ENCODE measurements around the gene HLA-DMB.

HLA-DMB gene

DNA sequence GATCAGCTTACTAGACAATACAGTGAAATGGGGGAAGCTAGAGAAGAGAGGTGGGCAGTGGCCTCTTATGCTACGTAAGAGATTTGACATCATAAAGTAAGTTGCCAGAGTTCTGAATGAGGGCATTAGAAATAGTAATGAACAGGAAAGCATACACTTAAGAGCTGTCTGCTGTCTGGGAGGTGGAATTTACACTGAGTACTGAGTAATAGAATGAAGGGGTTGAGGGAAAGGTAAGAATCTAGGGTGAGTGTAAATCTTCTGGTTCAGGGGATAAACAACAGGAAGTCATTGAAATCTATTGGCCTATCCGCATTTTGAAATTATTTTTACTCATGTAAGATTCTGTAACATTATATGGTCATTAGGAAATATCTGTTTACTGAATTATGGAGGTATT, 35.8 kb downstream of the HLA-DMB start:
- TF ChIP-seq TCF4 (CRISPR knock-in tag; IDR thresholded peaks at IDR 0.05; ENCODE audit: borderline replicate concordance) = no peak
- TF ChIP-seq OSR1 (CRISPR knock-in tag; IDR thresholded peaks at IDR 0.05) = no peak
- TF ChIP-seq, protein P1, sequence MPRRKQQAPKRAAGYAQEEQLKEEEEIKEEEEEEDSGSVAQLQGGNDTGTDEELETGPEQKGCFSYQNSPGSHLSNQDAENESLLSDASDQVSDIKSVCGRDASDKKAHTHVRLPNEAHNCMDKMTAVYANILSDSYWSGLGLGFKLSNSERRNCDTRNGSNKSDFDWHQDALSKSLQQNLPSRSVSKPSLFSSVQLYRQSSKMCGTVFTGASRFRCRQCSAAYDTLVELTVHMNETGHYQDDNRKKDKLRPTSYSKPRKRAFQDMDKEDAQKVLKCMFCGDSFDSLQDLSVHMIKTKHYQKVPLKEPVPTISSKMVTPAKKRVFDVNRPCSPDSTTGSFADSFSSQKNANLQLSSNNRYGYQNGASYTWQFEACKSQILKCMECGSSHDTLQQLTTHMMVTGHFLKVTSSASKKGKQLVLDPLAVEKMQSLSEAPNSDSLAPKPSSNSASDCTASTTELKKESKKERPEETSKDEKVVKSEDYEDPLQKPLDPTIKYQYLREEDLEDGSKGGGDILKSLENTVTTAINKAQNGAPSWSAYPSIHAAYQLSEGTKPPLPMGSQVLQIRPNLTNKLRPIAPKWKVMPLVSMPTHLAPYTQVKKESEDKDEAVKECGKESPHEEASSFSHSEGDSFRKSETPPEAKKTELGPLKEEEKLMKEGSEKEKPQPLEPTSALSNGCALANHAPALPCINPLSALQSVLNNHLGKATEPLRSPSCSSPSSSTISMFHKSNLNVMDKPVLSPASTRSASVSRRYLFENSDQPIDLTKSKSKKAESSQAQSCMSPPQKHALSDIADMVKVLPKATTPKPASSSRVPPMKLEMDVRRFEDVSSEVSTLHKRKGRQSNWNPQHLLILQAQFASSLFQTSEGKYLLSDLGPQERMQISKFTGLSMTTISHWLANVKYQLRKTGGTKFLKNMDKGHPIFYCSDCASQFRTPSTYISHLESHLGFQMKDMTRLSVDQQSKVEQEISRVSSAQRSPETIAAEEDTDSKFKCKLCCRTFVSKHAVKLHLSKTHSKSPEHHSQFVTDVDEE (CRISPR knock-in tag; IDR thresholded peaks at IDR 0.05) = no peak
- TF ChIP-seq TOX (CRISPR knock-in tag; IDR thresholded peaks at IDR 0.05; ENCODE audit: borderline replicate concordance) = no peak
- TF ChIP-seq, protein P2, sequence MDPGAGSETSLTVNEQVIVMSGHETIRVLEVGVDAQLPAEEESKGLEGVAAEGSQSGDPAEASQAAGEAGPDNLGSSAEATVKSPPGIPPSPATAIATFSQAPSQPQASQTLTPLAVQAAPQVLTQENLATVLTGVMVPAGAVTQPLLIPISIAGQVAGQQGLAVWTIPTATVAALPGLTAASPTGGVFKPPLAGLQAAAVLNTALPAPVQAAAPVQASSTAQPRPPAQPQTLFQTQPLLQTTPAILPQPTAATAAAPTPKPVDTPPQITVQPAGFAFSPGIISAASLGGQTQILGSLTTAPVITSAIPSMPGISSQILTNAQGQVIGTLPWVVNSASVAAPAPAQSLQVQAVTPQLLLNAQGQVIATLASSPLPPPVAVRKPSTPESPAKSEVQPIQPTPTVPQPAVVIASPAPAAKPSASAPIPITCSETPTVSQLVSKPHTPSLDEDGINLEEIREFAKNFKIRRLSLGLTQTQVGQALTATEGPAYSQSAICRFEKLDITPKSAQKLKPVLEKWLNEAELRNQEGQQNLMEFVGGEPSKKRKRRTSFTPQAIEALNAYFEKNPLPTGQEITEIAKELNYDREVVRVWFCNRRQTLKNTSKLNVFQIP (CRISPR knock-in tag; IDR thresholded peaks at IDR 0.05; ENCODE audit: borderline replicate concordance, low read depth) = no peak
- no peak for TF ChIP-seq ESRRG (CRISPR knock-in tag; IDR thresholded peaks at IDR 0.05)
- no peak for TF ChIP-seq PPARA (CRISPR knock-in tag; IDR thresholded peaks at IDR 0.05; ENCODE audit: borderline replicate concordance)
- TF ChIP-seq, protein P3, sequence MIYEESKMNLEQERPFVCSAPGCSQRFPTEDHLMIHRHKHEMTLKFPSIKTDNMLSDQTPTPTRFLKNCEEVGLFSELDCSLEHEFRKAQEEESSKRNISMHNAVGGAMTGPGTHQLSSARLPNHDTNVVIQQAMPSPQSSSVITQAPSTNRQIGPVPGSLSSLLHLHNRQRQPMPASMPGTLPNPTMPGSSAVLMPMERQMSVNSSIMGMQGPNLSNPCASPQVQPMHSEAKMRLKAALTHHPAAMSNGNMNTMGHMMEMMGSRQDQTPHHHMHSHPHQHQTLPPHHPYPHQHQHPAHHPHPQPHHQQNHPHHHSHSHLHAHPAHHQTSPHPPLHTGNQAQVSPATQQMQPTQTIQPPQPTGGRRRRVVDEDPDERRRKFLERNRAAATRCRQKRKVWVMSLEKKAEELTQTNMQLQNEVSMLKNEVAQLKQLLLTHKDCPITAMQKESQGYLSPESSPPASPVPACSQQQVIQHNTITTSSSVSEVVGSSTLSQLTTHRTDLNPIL (CRISPR knock-in tag; IDR thresholded peaks at IDR 0.05; ENCODE audit: low read depth) = no peak
- TF ChIP-seq ISL1 (CRISPR knock-in tag; IDR thresholded peaks at IDR 0.05) = no peak
- TF ChIP-seq CSDC2 (CRISPR knock-in tag; IDR thresholded peaks at IDR 0.05) = no peak
- no peak for TF ChIP-seq ZFP30 (CRISPR knock-in tag; IDR thresholded peaks at IDR 0.05)
- TF ChIP-seq GLIS3 (CRISPR knock-in tag; IDR thresholded peaks at IDR 0.05) = no peak
- no peak for ATAC-seq

DNA sequence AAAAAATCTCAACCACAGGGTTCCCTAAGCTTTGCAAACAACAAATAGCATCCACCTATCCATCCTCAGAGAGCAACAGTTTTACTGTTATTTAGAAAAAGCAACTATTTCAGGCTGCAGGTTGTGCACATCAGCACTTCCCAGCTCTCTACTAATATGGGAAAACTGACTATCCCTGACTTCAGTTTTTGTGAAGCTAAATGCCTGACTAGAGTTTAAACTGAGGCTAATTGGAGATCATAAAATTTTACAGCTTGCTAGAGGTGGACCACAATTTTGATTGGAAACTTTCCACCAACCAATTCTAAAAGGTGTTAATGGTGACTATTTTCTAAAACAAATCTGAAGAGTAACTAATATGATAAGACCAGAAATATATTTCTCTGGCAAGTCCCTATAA, 36.9 kb downstream of the HLA-DMB start:
- no peak for ATAC-seq
- TF ChIP-seq SNAI2 (CRISPR knock-in tag; IDR thresholded peaks at IDR 0.05) (no peak), TOX (CRISPR knock-in tag; IDR thresholded peaks at IDR 0.05; ENCODE audit: borderline replicate concordance) (no peak), GLIS3 (CRISPR knock-in tag; IDR thresholded peaks at IDR 0.05) (no peak), CSDC2 (CRISPR knock-in tag; IDR thresholded peaks at IDR 0.05) (no peak)
- TF ChIP-seq, protein P1 (CRISPR knock-in tag; IDR thresholded peaks at IDR 0.05) = no peak

DNA sequence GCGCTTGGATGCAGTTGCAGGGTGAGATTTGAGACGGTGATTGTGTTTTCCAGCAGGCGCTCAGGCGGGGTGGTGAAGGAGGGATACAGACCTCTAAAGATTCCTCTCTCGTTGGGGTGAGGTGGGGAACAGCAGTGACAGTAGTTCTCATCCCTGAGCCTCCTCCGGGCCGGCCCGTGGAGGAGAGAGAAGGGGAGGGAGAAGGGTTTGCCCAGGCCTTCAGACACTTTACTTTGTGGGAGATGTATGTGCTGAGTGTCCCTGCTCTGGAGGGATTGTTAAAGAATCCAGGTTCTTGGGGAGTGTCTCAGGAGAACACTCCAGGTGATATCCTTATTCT, 45.9 kb downstream of the HLA-DMB start:
- TF ChIP-seq, protein P2 (CRISPR knock-in tag; IDR thresholded peaks at IDR 0.05; ENCODE audit: borderline replicate concordance, low read depth) = no peak
- TF ChIP-seq RARB (CRISPR knock-in tag; IDR thresholded peaks at IDR 0.05) (no peak), PPARA (CRISPR knock-in tag; IDR thresholded peaks at IDR 0.05; ENCODE audit: borderline replicate concordance) (no peak), ZFP3 (CRISPR knock-in tag; IDR thresholded peaks at IDR 0.05) (no peak), SNAI2 (CRISPR knock-in tag; IDR thresholded peaks at IDR 0.05) (no peak), TOX (CRISPR knock-in tag; IDR thresholded peaks at IDR 0.05; ENCODE audit: borderline replicate concordance) (no peak), ZFP30 (CRISPR knock-in tag; IDR thresholded peaks at IDR 0.05) (no peak), TCF4 (CRISPR knock-in tag; IDR thresholded peaks at IDR 0.05; ENCODE audit: borderline replicate concordance) (no peak)
- TF ChIP-seq, protein P4, sequence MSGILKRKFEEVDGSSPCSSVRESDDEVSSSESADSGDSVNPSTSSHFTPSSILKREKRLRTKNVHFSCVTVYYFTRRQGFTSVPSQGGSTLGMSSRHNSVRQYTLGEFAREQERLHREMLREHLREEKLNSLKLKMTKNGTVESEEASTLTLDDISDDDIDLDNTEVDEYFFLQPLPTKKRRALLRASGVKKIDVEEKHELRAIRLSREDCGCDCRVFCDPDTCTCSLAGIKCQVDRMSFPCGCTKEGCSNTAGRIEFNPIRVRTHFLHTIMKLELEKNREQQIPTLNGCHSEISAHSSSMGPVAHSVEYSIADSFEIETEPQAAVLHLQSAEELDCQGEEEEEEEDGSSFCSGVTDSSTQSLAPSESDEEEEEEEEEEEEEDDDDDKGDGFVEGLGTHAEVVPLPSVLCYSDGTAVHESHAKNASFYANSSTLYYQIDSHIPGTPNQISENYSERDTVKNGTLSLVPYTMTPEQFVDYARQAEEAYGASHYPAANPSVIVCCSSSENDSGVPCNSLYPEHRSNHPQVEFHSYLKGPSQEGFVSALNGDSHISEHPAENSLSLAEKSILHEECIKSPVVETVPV (CRISPR knock-in tag; IDR thresholded peaks at IDR 0.05) = no peak
- TF ChIP-seq, protein P3 (CRISPR knock-in tag; IDR thresholded peaks at IDR 0.05; ENCODE audit: low read depth) = no peak

More for the DNA sequence above, 45.9 kb downstream of the HLA-DMB start:
- peak; percentile 64 for ATAC-seq

Data from SK-N-SH treated with all-trans-retinoic acid at 6 μM for 48 hours (cell line).